NCI-H187 (cell line): ENCODE data around the gene LCE1D.

ENCODE experiments used
- DNase-seq, 2 experiments: peaks; one replicate each; lab custom pipeline; 2025; lab: John Stamatoyannopoulos, UW

Gene LCE1D

GRCh38 chr1:152817309-152817708 is 20.8 kb downstream of the LCE1D start:
- no peak for DNase-seq

GRCh38 chr1:152823294-152823693 is 26.8 kb downstream of the LCE1D start:
- no peak for DNase-seq

- DNase-seq: no peak
These were observed 28.4 kb downstream of the LCE1D start for GRCh38 chr1:152824964-152825363.

- no peak for DNase-seq
These were observed 30.7 kb downstream of the LCE1D start, which contains the start of gene LCE1A for GRCh38 chr1:152827173-152827572. LCE1A (plus strand) TSS chr1:152827473; CDS start chr1:152827473, 0 bp downstream.

- no peak for DNase-seq
These were observed 40.3 kb downstream of the LCE1D start for GRCh38 chr1:152836870-152837269.

GRCh38 chr1:152842556-152842955 is 46.0 kb downstream of the LCE1D start, which contains the start of gene LCE6A:
LCE6A (plus strand) TSS chr1:152842856; CDS start chr1:152843521, 665 bp downstream.
- DNase-seq: no peak
